Effector memory CD4-positive, alpha-beta T cell (primary cell): ENCODE data around the gene IL17RD.

Source experiments
- DNase-seq, 3 donors: peaks; one replicate each; pipeline ENCODE4 v3.0.0-alpha.2; 2020
- H3K27ac ChIP-seq: 2 replicates; pipeline ENCODE4 v1.7.0; 2013; ENCODE audit warnings: mild to moderate bottlenecking, low read length, moderate library complexity; ENCODE audit not compliant: insufficient read depth, poor library complexity, severe bottlenecking
- H3K27me3 ChIP-seq: replicated peaks from 2 replicates; pipeline ENCODE4 v1.7.0; 2013; ENCODE audit warnings: mild to moderate bottlenecking, low read length; ENCODE audit not compliant: insufficient read depth, control insufficient read depth, poor library complexity, severe bottlenecking
- H3K36me3 ChIP-seq: 2 replicates; pipeline ENCODE4 v1.7.0; 2013; ENCODE audit warnings: mild to moderate bottlenecking, low read length, moderate library complexity; ENCODE audit not compliant: control insufficient read depth, insufficient read depth
- H3K4me1 ChIP-seq: 2 replicates; pipeline ENCODE4 v1.7.0; 2013; ENCODE audit warnings: low read length, mild to moderate bottlenecking; ENCODE audit not compliant: control insufficient read depth, insufficient read depth, poor library complexity, severe bottlenecking
- H3K4me3 ChIP-seq: 2 replicates; pipeline ENCODE4 v1.7.0; 2013; ENCODE audit warnings: low read length, low read depth, mild to moderate bottlenecking; ENCODE audit not compliant: insufficient read depth, poor library complexity, severe bottlenecking
- H3K9me3 ChIP-seq: 2 replicates; pipeline ENCODE4 v1.7.0; 2013; ENCODE audit warnings: mild to moderate bottlenecking, low read length, moderate library complexity; ENCODE audit not compliant: control insufficient read depth

IL17RD gene

GRCh38 chr3:57116501-57116900 lies 48.7 kb downstream of the IL17RD start:
- H3K27me3 ChIP-seq: no peaks in the 10 kb centered on the region
- no peaks in the 10 kb centered on the region for H3K36me3 ChIP-seq
- no peak overlapping the region for H3K27ac ChIP-seq
- no peaks in the 10 kb centered on the region for H3K4me1 ChIP-seq
- H3K9me3 ChIP-seq: no peaks in the 10 kb centered on the region
- DNase-seq: no peak
- H3K4me3 ChIP-seq: no peak overlapping the region

GRCh38 chr3:57112206-57112605 lies 52.9 kb downstream of the IL17RD start:
- H3K4me3 ChIP-seq: no peak overlapping the region
- no peak for DNase-seq

DNA sequence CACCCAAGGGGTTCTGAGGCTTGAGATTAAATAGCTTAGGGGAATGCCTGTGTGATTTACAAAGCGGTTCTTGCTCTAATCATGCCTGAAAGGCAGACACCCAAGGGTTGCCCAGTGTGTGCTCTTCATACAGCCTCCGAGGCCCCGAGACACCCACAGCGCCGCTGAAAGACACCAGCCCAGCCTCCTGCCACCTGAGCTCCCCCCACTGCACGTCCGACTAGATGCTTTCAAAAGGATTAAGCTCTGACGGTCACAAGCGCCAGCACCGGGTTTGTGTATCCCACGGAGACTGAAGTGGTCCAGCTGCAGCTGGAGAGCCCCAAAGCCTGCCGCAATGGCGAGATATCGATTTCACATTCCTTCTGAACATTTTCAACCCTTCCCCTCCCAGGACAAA lies 54.4 kb downstream of the IL17RD start:
- H3K9me3 ChIP-seq: no peaks in the 10 kb centered on the region
- H3K4me1 ChIP-seq: no peaks in the 10 kb centered on the region
- no peak for DNase-seq
- no peak overlapping the region for H3K4me3 ChIP-seq
- no peak overlapping the region for H3K27ac ChIP-seq
- no peaks in the 10 kb centered on the region for H3K27me3 ChIP-seq
- H3K36me3 ChIP-seq: no peaks in the 10 kb centered on the region

More at GRCh38 chr3:57112206-57112605, 52.9 kb downstream of the IL17RD start:
- Histone ChIP-seq H3K4me1 (no peaks in the 10 kb centered on the region), H3K36me3 (no peaks in the 10 kb centered on the region), H3K27ac (no peak overlapping the region), H3K27me3 (no peaks in the 10 kb centered on the region), H3K9me3 (no peaks in the 10 kb centered on the region)

DNA sequence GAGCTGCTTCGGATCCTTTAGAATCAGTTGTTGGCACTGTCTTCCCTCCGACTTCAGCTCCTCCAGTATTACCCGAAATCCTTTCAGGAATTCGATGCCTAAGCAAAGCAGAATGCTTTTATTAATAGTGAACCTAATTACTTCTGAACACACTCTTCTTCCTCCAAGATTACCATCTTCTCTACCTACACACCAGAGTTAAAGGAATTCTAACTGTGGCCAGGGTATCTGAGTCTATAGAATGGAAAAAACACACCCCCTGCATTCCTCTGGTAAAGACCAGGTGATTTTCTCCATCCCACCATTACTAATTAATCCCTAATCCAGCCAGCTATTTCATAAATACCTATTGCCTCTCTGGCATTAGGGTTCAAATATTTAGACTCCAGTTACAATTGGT lies 54.9 kb downstream of the IL17RD start:
- no peaks in the 10 kb centered on the region for H3K9me3 ChIP-seq
- H3K27me3 ChIP-seq: no peaks in the 10 kb centered on the region
- no peak for DNase-seq
- H3K4me1 ChIP-seq: no peaks in the 10 kb centered on the region
- H3K36me3 ChIP-seq: no peaks in the 10 kb centered on the region
- H3K4me3 ChIP-seq: no peak overlapping the region
- H3K27ac ChIP-seq: no peak overlapping the region

DNA sequence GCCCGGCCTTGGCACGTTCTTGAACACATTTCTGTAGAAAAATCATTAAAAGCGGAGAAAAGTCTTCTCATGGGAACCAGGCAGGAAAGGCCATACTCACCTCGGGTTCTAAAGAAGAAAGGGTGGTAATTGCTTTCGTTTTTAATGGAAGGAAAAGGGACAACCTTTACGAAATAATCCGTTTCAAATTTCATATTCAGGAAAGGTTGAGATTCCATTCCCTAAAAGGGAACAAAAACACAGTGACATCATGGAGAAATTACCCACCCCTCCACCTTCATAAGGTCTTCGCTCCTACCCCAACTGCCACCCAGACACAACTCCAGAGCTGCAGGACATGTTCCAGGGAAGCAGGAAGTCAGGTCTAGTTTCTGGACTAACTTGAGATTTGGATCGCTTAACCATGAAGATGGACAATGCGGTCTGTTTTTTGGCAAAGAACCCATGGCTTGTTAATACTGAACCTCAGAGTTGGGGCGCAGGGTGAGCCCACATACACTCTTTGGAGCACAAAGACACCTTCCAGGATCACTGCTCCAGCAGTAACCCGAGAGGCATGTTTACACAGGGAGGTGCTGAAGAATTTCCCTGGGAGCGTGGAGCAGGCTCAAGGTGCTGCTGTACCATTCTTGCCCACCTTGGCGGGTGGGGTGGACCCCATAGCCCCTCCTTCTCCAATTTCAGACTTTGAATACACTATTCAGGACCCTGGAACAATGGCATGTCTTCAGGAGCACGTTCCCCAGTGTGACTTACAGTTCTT lies 55.5 kb downstream of the IL17RD start:
- H3K27me3 ChIP-seq: no peaks in the 10 kb centered on the region

DNA sequence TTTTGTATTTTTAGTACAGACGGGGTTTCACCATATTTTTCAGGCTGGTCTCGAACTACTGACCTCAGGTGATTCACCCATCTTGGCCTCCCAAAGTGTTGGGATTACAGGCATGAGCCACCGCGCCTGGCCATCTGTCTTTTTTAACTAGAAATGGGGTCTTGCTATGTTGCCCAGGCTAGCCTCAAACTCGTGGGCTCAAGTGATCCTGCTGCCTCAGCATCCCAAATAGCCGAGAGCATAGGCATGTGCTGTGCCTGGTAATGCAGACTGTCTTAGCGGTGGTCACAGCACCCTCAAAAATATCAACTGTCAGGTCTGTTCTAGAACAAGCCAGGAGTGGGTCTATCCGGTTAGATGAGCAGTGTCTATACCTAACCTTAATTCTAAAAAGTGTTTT lies 56.5 kb downstream of the IL17RD start:
- no peaks in the 10 kb centered on the region for H3K4me1 ChIP-seq
- H3K36me3 ChIP-seq: no peaks in the 10 kb centered on the region
- H3K4me3 ChIP-seq: no peak overlapping the region

More for the DNA sequence above, 55.5 kb downstream of the IL17RD start:
- Histone ChIP-seq H3K27ac (no peak overlapping the region), H3K4me1 (no peaks in the 10 kb centered on the region), H3K9me3 (no peaks in the 10 kb centered on the region), H3K4me3 (no peak overlapping the region), H3K36me3 (no peaks in the 10 kb centered on the region)
- DNase-seq: no peak

DNA sequence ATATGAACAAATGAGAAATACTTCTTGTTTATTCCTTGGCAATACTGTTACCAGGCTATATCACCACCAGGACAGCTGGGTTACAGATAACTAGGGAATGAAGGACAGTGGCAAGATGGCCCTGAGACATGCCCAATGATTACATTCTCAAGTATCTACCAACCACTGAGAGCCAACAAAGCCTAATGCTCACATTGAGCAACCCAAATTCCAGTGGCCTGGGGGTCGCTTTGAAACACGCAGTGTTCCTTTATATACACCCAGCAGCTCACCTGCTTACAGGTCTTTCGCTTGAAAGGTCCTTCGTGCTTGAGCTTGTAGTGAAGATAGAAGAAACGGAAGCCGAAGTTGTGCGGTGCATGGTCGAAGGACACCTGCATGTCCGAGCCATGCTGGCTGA lies 59.6 kb downstream of the IL17RD start:
- DNase-seq: no peak
- Histone ChIP-seq H3K27me3 (no peaks in the 10 kb centered on the region), H3K27ac (no peak overlapping the region), H3K4me3 (no peak overlapping the region), H3K9me3 (no peaks in the 10 kb centered on the region), H3K4me1 (no peaks in the 10 kb centered on the region), H3K36me3 (no peaks in the 10 kb centered on the region)

More for the DNA sequence above, 56.5 kb downstream of the IL17RD start:
- no peaks in the 10 kb centered on the region for H3K27me3 ChIP-seq
- no peaks in the 10 kb centered on the region for H3K9me3 ChIP-seq
- no peak overlapping the region for H3K27ac ChIP-seq
- DNase-seq: no peak

- Histone ChIP-seq H3K27ac (no peak overlapping the region), H3K9me3 (no peaks in the 10 kb centered on the region), H3K4me3 (no peak overlapping the region), H3K4me1 (no peaks in the 10 kb centered on the region), H3K36me3 (no peaks in the 10 kb centered on the region), H3K27me3 (no peaks in the 10 kb centered on the region)
- peak in 1 of 3 donors; percentile 23 for DNase-seq
Observed at GRCh38 chr3:57100046-57100695, 65.0 kb downstream of the IL17RD start.

DNA sequence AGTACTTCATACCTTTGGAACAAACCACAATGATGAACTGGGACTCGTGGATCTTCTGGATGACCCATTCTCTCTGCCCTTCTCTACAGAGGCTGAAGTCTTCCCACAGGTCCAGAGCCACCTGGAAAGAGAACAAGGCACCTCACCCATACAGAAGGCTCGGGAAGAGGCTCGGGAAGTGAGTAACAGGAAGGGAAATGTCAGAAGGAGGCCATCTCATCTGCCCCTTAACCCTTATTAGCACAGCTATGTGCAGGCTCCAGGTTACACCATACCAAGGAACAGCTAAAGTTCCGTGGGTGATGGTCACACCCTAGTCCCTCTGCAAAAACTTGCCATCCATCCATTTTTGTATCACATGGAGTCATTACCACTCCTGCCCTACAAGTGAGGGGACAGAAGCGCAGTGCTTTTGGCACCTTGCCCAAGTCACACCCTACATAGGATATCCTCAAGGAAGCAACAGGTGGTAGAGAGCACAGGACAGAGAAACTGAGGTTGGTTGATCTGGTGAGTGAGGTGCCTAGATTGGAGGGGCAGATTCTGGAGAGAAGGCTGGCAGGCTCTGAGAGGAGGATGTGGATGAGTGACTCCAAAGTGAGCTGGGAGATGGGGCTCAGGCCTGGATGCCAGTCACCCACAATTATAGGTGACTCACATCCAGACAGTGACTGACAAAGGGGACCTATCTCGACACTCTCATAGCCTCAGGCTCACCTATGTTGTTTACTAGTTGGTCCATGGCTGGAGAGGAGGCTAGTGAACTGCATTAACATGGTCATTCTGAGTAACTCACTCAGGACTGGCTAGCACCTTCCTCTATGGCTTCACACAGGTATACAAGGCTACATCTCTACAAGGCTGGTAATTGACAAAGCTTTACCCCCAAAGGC lies 66.5 kb downstream of the IL17RD start:
- no peak for DNase-seq
- H3K9me3 ChIP-seq: no peaks in the 10 kb centered on the region
- no peak overlapping the region for H3K27ac ChIP-seq
- H3K36me3 ChIP-seq: no peaks in the 10 kb centered on the region
- no peak overlapping the region for H3K4me3 ChIP-seq
- H3K4me1 ChIP-seq: no peaks in the 10 kb centered on the region
- H3K27me3 ChIP-seq: no peaks in the 10 kb centered on the region
